SU-DHL-6 (cell line): ENCODE results near the gene DENND2A.

Experiments used
- EZH2phosphoT487 ChIP-seq: fragments of 200-600 bp; sonication (generic), shearing (Covaris generic); conservative IDR thresholded peaks from 2 replicates; pipeline ENCODE4 v1.6.1; 2018; ENCODE audit warnings: mild to moderate bottlenecking, antibody characterized with exemption, low read length, moderate library complexity, mixed read lengths
- TF ChIP-seq, protein P1 (sequence below): fragments of 200-600 bp; sonication (generic); IDR thresholded peaks from one replicate; pipeline ENCODE4 v1.5.1; 2017; ENCODE audit warnings: antibody characterized with exemption, mild to moderate bottlenecking, low read length, moderate library complexity; ENCODE audit not compliant: insufficient read depth, poor library complexity, severe bottlenecking

DNA sequence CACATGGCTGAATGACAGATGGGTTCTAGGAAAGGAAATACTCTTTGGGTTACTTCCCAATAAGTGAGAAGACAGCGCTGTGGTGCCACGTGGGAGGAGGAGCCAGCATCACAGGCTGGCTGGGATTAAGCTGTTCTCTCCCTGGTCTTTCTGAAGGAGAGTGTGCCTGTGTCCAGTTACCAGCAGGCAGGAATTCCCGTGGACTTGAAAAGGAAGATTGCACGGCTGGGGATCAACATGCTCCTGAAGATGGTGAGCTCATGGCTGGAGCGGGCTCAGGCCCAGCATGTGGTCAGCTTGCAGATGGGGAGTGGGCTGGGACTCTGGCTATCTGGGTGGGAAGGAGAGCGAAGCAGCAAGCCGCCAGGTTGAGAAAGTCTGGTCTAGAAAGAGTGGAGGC is 40.3 kb upstream of the DENND2A start:
- TF ChIP-seq, protein P1, sequence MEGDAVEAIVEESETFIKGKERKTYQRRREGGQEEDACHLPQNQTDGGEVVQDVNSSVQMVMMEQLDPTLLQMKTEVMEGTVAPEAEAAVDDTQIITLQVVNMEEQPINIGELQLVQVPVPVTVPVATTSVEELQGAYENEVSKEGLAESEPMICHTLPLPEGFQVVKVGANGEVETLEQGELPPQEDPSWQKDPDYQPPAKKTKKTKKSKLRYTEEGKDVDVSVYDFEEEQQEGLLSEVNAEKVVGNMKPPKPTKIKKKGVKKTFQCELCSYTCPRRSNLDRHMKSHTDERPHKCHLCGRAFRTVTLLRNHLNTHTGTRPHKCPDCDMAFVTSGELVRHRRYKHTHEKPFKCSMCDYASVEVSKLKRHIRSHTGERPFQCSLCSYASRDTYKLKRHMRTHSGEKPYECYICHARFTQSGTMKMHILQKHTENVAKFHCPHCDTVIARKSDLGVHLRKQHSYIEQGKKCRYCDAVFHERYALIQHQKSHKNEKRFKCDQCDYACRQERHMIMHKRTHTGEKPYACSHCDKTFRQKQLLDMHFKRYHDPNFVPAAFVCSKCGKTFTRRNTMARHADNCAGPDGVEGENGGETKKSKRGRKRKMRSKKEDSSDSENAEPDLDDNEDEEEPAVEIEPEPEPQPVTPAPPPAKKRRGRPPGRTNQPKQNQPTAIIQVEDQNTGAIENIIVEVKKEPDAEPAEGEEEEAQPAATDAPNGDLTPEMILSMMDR, result no peak
- TF ChIP-seq EZH2phosphoT487, result no peak
